Liver (tissue), 9 donors: ENCODE measurements around the gene MESD. TPM values are rescaled to one million over a fixed set of nuclear protein-coding genes. Genes with fewer than 3 reads are reported as not detected.

Source experiments
- DNase-seq: peaks from one replicate; pipeline ENCODE4 v3.0.0-alpha.2; 2017; ENCODE audit warnings: low spot score
- H3K27ac ChIP-seq, 2 donors: one replicate each; pipeline ENCODE4 v1.7.0; 2013; ENCODE audit warnings: inconsistent platforms in 2 of 2, low read length in 2 of 2, control low read depth in 1 of 2, low read depth in 1 of 2, mild to moderate bottlenecking in 1 of 2
- H3K27me3 ChIP-seq, 4 donors: one replicate each; pipeline versions ENCODE4 v1.6.1 to v1.7.0; 2013; ENCODE audit warnings: low read length in 3 of 4, inconsistent platforms in 1 of 4, mild to moderate bottlenecking in 1 of 4, moderate library complexity in 1 of 4; ENCODE audit not compliant: control insufficient read depth in 4 of 4, insufficient read depth in 4 of 4
- H3K36me3 ChIP-seq, 4 donors: one replicate each; pipeline versions ENCODE4 v1.6.1 to v1.7.0; 2013; ENCODE audit warnings: low read length in 3 of 4, mild to moderate bottlenecking in 3 of 4, low read depth in 1 of 4, moderate library complexity in 1 of 4; ENCODE audit not compliant: control insufficient read depth in 4 of 4, insufficient read depth in 3 of 4
- H3K4me1 ChIP-seq, 4 donors: one replicate each; pipeline versions ENCODE4 v1.6.1 to v1.7.0; 2013; ENCODE audit warnings: low read length in 3 of 4, mild to moderate bottlenecking in 3 of 4, moderate library complexity in 1 of 4; ENCODE audit not compliant: control insufficient read depth in 4 of 4, insufficient read depth in 4 of 4
- H3K4me3 ChIP-seq, 3 donors: one replicate each; pipeline versions ENCODE4 v1.6.1 to v1.7.0; 2013; ENCODE audit warnings: low read length in 3 of 3, control low read depth in 1 of 3, low read depth in 1 of 3, mild to moderate bottlenecking in 1 of 3
- H3K9ac ChIP-seq, 2 donors: one replicate each; pipeline ENCODE4 v1.7.0; 2013; ENCODE audit warnings: low read length in 2 of 2, mild to moderate bottlenecking in 2 of 2, moderate library complexity in 2 of 2, control low read depth in 1 of 2, low read depth in 1 of 2
- H3K9me3 ChIP-seq, 4 donors: one replicate each; pipeline versions ENCODE4 v1.6.1 to v1.7.0; 2013; ENCODE audit warnings: low read length in 3 of 4; ENCODE audit not compliant: control insufficient read depth in 4 of 4
- ATF3 ChIP-seq: IDR thresholded peaks from 2 replicates; pipeline ENCODE4 v1.6.1; 2016; ENCODE audit warnings: antibody characterized with exemption
- CTCF ChIP-seq: fragments of 150-350 bp; IDR thresholded peaks from 2 replicates; pipeline ENCODE4 v1.5.1; 2017; ENCODE audit warnings: improper control_type of control experiment, low read depth, low read length; ENCODE audit not compliant: missing input control
- FOXA1 ChIP-seq: IDR thresholded peaks from 2 replicates; pipeline ENCODE4 v1.6.1; 2016; ENCODE audit warnings: antibody characterized with exemption
- FOXA2 ChIP-seq: IDR thresholded peaks from 2 replicates; pipeline ENCODE4 v1.6.1; 2016; ENCODE audit warnings: antibody characterized with exemption
- GABPA ChIP-seq, 2 donors: IDR thresholded peaks in 1 of 2; conservative IDR thresholded peaks in 1 of 2; 2 replicates each; pipeline ENCODE4 v1.6.1; 2016; ENCODE audit warnings: antibody characterized with exemption in 2 of 2, mild to moderate bottlenecking in 1 of 2, moderate library complexity in 1 of 2
- HNF4A ChIP-seq, 2 donors: conservative IDR thresholded peaks; 2 replicates each; pipeline ENCODE4 v1.6.1; 2016; ENCODE audit warnings: antibody characterized with exemption in 2 of 2, mild to moderate bottlenecking in 2 of 2
- HNF4G ChIP-seq: IDR thresholded peaks from 2 replicates; pipeline ENCODE4 v1.6.1; 2016; ENCODE audit warnings: antibody characterized with exemption
- JUND ChIP-seq, 2 donors: IDR thresholded peaks; 2 replicates each; pipeline ENCODE4 v1.6.1; 2016; ENCODE audit warnings: antibody characterized with exemption in 2 of 2
- MAX ChIP-seq: IDR thresholded peaks from 2 replicates; pipeline ENCODE4 v1.6.1; 2016; ENCODE audit warnings: antibody characterized with exemption
- NR2F2 ChIP-seq: IDR thresholded peaks from 2 replicates; pipeline ENCODE4 v1.6.1; 2016; ENCODE audit warnings: antibody characterized with exemption
- RAD21 ChIP-seq, 2 donors: IDR thresholded peaks; 2 replicates each; pipeline ENCODE4 v1.6.1; 2016; ENCODE audit warnings: antibody characterized with exemption in 2 of 2, mild to moderate bottlenecking in 2 of 2
- REST ChIP-seq: IDR thresholded peaks from 2 replicates; pipeline ENCODE4 v1.6.1; 2016; ENCODE audit warnings: antibody characterized with exemption, mild to moderate bottlenecking
- RXRA ChIP-seq, 2 donors: IDR thresholded peaks; 2 replicates each; pipeline ENCODE4 v1.6.1; 2017 to 2018; ENCODE audit warnings: antibody characterized with exemption in 2 of 2, mild to moderate bottlenecking in 1 of 2
- SP1 ChIP-seq: IDR thresholded peaks from 2 replicates; pipeline ENCODE4 v1.6.1; 2018; ENCODE audit warnings: antibody characterized with exemption, mild to moderate bottlenecking
- ZBTB33 ChIP-seq: IDR thresholded peaks from 2 replicates; pipeline ENCODE4 v1.6.1; 2016; ENCODE audit warnings: antibody characterized with exemption
- WGBS: extraction: QIAGEN DNeasy Blood & Tissue Kit; methylation state at CpG from one replicate; pipeline ENCODE4 v1.1.7; 2013; 5-methylcytosine and 5-hydroxymethylcytosine counted together
- polyA plus RNA-seq, 2 donors: library from polyadenylated mRNA; stranded (reverse) in 1 of 2; unstranded in 1 of 2; fragments of 200-250 nt in 1 of 2; fragments of >200 nt in 1 of 2; fragmentation: Nextera tagmentation in 1 of 2; extraction: Ambion mirVana in 1 of 2; gene quantifications; one replicate each; pipeline versions ENCODE4 v1.2.1 to v1.2.3, GENCODE V29; 2013 to 2015
- total RNA-seq, 2 donors: library from RNA; depleted of rRNA; stranded (reverse); fragments of >200 nt; gene quantifications; one replicate each; pipeline ENCODE4 v1.2.3, GENCODE V29; 2014
- donor health status: healthy.
- donor health status: healthy.
- donor health status: healthy.
- donor health status: healthy.
- donor health status: healthy.

MESD gene
- total and polyA plus RNA-seq, 4 donors: 15.3 to 24.0 (median 17.0) TPM

- TF ChIP-seq HNF4G: no peak
- TF ChIP-seq FOXA1: no peak
- Histone ChIP-seq H3K27me3 (no peaks in the 10 kb centered on the region), H3K9me3 (no peaks in the 10 kb centered on the region), H3K9ac (no peak overlapping the region), H3K4me3 (no peak overlapping the region), H3K36me3 (peaks cover 1 to 39% (median 10%) of the 10 kb centered on the region in 4 donors), H3K27ac (no peak overlapping the region), H3K4me1 (no peaks in the 10 kb centered on the region)
- WGBS: 97% methylated on average over 4 of the region's 4 CpGs
- no peak for DNase-seq
These were observed 49.3 kb downstream of the MESD start for GRCh38 chr15:80940331-80940730.

- H3K4me1 ChIP-seq: peaks cover 0 to 5% (median 0%) of the 10 kb centered on the region in 4 donors
- peaks cover 1 to 37% (median 9%) of the 10 kb centered on the region in 4 donors for H3K36me3 ChIP-seq
- 98% methylated on average over 3 of the region's 3 CpGs for WGBS
- DNase-seq: no peak
- no peaks in the 10 kb centered on the region for H3K9me3 ChIP-seq
- no peaks in the 10 kb centered on the region for H3K27me3 ChIP-seq
- H3K27ac ChIP-seq: no peak overlapping the region
- TF ChIP-seq NR2F2: no peak
- no peak for TF ChIP-seq FOXA1
- no peak for TF ChIP-seq RAD21 (IDR thresholded peaks at IDR 0.05)
- no peak for TF ChIP-seq GABPA (IDR thresholded peaks at IDR 0.05 in 1 of 2, conservative IDR thresholded peaks at IDR 0.05 in 1 of 2)
- TF ChIP-seq RXRA (IDR thresholded peaks at IDR 0.05): no peak
- TF ChIP-seq JUND (IDR thresholded peaks at IDR 0.05): no peak
- TF ChIP-seq HNF4G: no peak
- TF ChIP-seq ZBTB33: no peak
- TF ChIP-seq MAX: no peak
- TF ChIP-seq HNF4A (conservative IDR thresholded peaks at IDR 0.05): no peak
- TF ChIP-seq REST: no peak
- TF ChIP-seq SP1: no peak
- TF ChIP-seq CTCF: no peak
- no peak for TF ChIP-seq ATF3
- TF ChIP-seq FOXA2: no peak
- H3K4me3 ChIP-seq: no peak overlapping the region
- H3K9ac ChIP-seq: no peak overlapping the region
These were observed 50.4 kb downstream of the MESD start for GRCh38 chr15:80939216-80939615.
